Effector memory CD8-positive, alpha-beta T cell (primary cell): Measurements from ENCODE around the gene STK32C.

Source experiments
- ATAC-seq: fragments of 150-1000 bp; cut with Tn5 transposase; replicated peaks from 2 replicates; pipeline ENCODE4 v1.10.0; 2021; ENCODE audit warnings: mild to moderate bottlenecking, moderate library complexity
- DNase-seq, 3 experiments: peaks; one replicate each; pipeline ENCODE4 v3.0.0; 2021
- H3K27ac Mint-ChIP-seq, 2 donors: one replicate each; pipeline ENCODE4 v1.8.0; 2022; ENCODE audit warnings: mild to moderate bottlenecking in 2 of 2, mixed read lengths in 2 of 2, moderate library complexity in 2 of 2
- H3K27me3 Mint-ChIP-seq, 2 donors: one replicate each; pipeline ENCODE4 v1.8.0; 2022; ENCODE audit warnings: mixed read lengths in 2 of 2
- H3K36me3 Mint-ChIP-seq: one replicate; pipeline ENCODE4 v1.8.0; 2022; ENCODE audit warnings: mild to moderate bottlenecking, moderate library complexity, mixed read lengths; ENCODE audit not compliant: insufficient read depth
- H3K4me1 Mint-ChIP-seq, 2 donors: one replicate each; pipeline ENCODE4 v1.8.0; 2022; ENCODE audit warnings: low read depth in 2 of 2, mixed read lengths in 2 of 2
- H3K4me3 Mint-ChIP-seq, 2 donors: one replicate each; pipeline ENCODE4 v1.8.0; 2022; ENCODE audit warnings: mild to moderate bottlenecking in 2 of 2, mixed read lengths in 2 of 2, moderate library complexity in 2 of 2
- H3K9me3 Mint-ChIP-seq, 2 donors: one replicate each; pipeline ENCODE4 v1.8.0; 2022; ENCODE audit warnings: mixed read lengths in 2 of 2

Gene STK32C

GRCh38 chr10:132198381-132199181, 109.2 kb downstream of the STK32C start:
- DNase-seq (no peak), ATAC-seq (no peak)
- no peak overlapping the region for H3K27ac Mint-ChIP-seq
- H3K9me3 Mint-ChIP-seq, result no peaks in the 10 kb centered on the region
- H3K4me1 Mint-ChIP-seq, result no peaks in the 10 kb centered on the region
- peaks cover 0 to 14% of the 10 kb centered on the region in 2 donors for H3K27me3 Mint-ChIP-seq
- H3K4me3 Mint-ChIP-seq, result no peak overlapping the region
- peaks cover 3% of the 10 kb centered on the region for H3K36me3 Mint-ChIP-seq

- H3K27me3 Mint-ChIP-seq, result peaks cover 0 to 18% of the 10 kb centered on the region in 2 donors
- no peak overlapping the region for H3K27ac Mint-ChIP-seq
- no peak overlapping the region for H3K4me3 Mint-ChIP-seq
- no peaks in the 10 kb centered on the region for H3K4me1 Mint-ChIP-seq
- peaks cover 3% of the 10 kb centered on the region for H3K36me3 Mint-ChIP-seq
- no peak for ATAC-seq
- no peak for DNase-seq
- no peaks in the 10 kb centered on the region for H3K9me3 Mint-ChIP-seq
Measured at GRCh38 chr10:132198068-132198370, 109.7 kb downstream of the STK32C start.

DNA sequence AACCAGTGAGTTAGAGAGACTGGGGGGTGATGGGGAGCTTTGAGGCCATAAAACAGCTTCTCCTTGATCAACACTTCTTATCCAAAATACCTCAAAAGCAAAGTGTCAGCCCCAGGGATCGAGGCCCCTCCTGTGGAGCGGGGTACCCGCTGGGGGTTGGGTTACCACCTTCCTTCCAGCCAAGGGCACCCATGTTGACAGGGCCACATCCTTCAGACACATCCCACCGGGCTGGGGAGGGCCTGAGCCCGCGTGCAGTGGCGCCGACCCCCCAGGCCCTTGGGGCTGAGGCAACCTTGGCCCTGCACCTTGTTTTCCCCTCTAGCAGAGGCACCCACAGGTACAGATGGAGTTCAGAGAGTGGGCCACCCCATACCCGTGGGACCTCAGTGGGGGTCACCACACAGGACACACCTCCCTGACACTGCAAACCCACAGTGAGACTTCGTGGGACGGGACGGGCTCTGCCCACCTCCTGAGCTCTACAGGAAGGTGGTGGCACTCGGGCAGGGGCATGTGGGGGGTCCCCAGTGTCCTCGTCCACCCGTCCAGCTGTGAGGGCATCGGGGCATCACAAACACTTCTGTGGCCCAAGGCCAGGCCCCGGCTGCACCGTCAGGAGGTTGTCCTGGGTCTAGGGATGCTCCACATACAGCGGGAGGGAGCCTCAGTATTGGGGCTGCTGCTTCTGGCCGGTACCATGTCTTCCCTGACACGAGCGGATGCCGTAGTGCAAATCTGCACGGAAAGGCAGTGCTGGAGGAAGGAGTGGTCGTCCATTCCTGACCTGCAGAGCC, 110.3 kb downstream of the STK32C start:
- Mint-ChIP-seq H3K27me3 (peaks cover 0 to 23% of the 10 kb centered on the region in 2 donors), H3K9me3 (no peaks in the 10 kb centered on the region), H3K36me3 (peaks cover 3% of the 10 kb centered on the region), H3K27ac (no peak overlapping the region), H3K4me1 (no peaks in the 10 kb centered on the region), H3K4me3 (no peak overlapping the region)
- DNase-seq (no peak), ATAC-seq (no peak)

- Mint-ChIP-seq H3K4me1 (no peaks in the 10 kb centered on the region), H3K27me3 (peaks cover 0 to 25% of the 10 kb centered on the region in 2 donors), H3K27ac (no peak overlapping the region), H3K9me3 (no peaks in the 10 kb centered on the region), H3K4me3 (no peak overlapping the region), H3K36me3 (peaks cover 3% of the 10 kb centered on the region)
- no peak for DNase-seq
- ATAC-seq, result no peak
Measured at GRCh38 chr10:132196178-132197113, 111.3 kb downstream of the STK32C start.

DNA sequence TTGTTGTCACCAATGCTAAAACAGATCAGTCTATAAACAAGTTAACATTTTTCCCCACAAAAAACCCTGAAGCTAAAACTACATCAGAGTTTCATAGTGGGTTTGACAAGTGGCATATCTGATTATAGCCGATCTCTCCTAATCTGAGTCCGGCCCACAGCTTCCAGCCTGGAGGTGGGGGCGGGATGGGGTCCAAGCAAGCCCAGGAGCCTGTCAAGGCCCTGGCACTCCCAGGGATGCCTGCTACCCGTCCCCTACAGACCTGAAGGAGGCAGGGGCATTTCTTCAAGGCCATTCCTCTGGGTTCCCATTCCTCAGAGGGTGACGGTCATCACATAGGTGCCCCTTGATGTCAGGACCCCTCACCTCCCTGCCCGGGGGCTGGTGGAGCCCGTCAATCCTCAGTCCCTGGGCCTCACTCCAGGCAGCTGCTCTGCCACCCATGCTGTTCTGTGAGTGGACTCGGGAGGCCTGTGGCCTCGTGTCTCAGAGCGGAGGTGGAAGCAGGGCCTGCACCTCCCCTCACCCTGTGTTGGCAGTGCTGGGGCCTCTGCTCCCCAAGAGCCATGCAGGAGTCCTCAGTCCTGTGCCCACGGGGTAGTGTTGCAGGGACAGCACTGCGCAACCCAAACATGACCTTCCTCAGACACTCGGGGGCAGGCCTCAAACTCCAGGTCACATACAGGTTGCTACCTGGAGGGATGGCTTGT, 112.2 kb downstream of the STK32C start:
- DNase-seq (no peak), ATAC-seq (no peak)
- H3K36me3 Mint-ChIP-seq, result peaks cover 3% of the 10 kb centered on the region
- peaks cover 0 to 26% of the 10 kb centered on the region in 2 donors for H3K27me3 Mint-ChIP-seq
- H3K9me3 Mint-ChIP-seq, result no peaks in the 10 kb centered on the region
- H3K4me3 Mint-ChIP-seq, result no peak overlapping the region
- no peaks in the 10 kb centered on the region for H3K4me1 Mint-ChIP-seq
- H3K27ac Mint-ChIP-seq, result no peak overlapping the region

DNA sequence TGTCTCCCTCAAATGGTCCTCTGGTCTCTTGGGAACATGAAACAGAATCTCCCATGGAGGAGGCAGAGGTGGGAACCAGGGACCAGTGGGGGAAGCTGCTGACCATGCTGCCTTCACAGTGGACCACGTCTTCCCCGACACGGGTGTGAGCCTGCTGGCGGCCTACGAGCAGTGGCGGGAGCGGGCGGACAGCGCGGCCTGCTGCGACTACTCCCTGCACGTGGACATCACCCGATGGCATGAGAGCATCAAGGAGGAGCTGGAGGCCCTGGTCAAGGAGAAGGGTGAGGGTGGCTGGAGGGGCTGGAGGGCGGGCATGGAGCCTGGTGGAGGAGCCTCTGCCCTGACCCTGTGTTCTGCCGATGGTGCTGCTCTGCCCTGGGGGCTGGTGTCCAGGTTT, 113.0 kb downstream of the STK32C start:
- ATAC-seq, result no peak
- DNase-seq, result no peak
- no peaks in the 10 kb centered on the region for H3K9me3 Mint-ChIP-seq
- H3K27ac Mint-ChIP-seq, result no peak overlapping the region
- H3K4me1 Mint-ChIP-seq, result no peaks in the 10 kb centered on the region
- H3K27me3 Mint-ChIP-seq, result peaks cover 2 to 33% of the 10 kb centered on the region in 2 donors
- peaks cover 3% of the 10 kb centered on the region for H3K36me3 Mint-ChIP-seq
- H3K4me3 Mint-ChIP-seq, result no peak overlapping the region

DNA sequence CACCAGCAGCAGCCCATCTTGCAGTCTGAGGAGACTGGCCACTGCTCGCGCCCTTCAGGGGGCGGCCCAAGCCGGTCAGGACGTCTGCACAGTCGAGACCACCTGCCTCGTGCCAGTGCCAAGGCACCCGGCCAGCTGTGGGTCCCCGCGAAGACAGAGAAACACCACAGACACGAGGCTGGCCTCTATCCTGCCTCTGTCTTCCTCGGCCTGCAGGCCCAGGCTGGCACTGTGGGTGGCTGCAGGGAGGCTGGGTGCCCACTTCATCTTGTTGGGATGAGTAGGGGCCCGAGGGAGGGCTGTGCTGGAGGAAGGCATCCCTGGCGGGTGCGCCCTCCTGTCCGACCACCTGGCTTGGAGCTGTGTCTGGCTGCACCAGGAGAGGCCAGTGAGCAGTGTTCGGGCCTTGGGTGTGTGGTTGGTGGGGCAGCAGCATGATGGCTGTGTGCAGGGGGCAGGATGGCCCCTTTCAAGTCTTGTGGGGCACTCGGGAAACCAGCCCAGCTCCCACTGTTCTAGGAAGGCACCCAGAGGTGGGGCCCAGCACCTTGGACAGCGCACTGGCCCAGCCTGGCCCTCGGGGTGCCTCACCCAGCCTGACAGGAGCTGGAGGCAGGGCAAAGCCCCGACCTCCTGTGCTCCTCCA, 113.7 kb downstream of the STK32C start:
- Mint-ChIP-seq H3K4me1 (no peaks in the 10 kb centered on the region), H3K4me3 (no peak overlapping the region), H3K9me3 (no peaks in the 10 kb centered on the region), H3K27ac (no peak overlapping the region), H3K36me3 (peaks cover 3% of the 10 kb centered on the region), H3K27me3 (peaks cover 9 to 40% of the 10 kb centered on the region in 2 donors)
- DNase-seq (no peak), ATAC-seq (no peak)

DNA sequence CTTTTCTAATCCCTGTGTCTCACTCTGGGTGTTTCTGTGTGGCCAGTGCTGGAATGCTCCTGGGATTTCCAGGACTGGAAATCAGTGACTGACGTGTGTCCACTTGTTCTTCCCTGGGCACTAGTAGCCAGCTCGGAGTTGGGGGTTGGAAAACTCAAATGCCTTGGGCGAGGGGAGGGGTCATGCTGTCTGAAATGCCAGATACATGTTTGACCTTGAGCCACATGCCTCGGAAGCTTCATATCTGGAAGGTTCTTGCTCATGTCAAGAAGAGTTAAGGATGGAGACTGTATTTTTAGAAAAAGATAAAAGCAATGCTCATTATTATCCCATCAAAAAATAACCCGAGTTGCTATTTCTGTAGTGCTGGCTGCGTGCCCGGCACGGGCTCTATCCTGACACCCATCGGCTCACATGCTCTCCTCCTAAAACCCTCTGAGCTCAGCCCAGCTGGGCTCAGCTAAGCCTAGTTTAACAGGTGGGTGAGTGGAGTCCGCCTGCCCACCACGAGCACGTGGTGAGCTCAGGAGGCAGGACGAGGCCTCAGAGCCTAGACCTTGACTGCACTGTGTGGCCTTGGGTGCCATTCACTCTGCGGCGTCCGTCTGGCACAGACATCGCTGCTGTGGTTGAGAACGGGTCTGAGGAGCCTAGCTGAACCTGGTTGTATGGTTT, 114.6 kb downstream of the STK32C start:
- DNase-seq (no peak), ATAC-seq (no peak)
- no peaks in the 10 kb centered on the region for H3K9me3 Mint-ChIP-seq
- peaks cover 18 to 43% of the 10 kb centered on the region in 2 donors for H3K27me3 Mint-ChIP-seq
- no peaks in the 10 kb centered on the region for H3K4me1 Mint-ChIP-seq
- no peak overlapping the region for H3K27ac Mint-ChIP-seq
- H3K36me3 Mint-ChIP-seq, result peaks cover 3% of the 10 kb centered on the region
- H3K4me3 Mint-ChIP-seq, result no peak overlapping the region

DNA sequence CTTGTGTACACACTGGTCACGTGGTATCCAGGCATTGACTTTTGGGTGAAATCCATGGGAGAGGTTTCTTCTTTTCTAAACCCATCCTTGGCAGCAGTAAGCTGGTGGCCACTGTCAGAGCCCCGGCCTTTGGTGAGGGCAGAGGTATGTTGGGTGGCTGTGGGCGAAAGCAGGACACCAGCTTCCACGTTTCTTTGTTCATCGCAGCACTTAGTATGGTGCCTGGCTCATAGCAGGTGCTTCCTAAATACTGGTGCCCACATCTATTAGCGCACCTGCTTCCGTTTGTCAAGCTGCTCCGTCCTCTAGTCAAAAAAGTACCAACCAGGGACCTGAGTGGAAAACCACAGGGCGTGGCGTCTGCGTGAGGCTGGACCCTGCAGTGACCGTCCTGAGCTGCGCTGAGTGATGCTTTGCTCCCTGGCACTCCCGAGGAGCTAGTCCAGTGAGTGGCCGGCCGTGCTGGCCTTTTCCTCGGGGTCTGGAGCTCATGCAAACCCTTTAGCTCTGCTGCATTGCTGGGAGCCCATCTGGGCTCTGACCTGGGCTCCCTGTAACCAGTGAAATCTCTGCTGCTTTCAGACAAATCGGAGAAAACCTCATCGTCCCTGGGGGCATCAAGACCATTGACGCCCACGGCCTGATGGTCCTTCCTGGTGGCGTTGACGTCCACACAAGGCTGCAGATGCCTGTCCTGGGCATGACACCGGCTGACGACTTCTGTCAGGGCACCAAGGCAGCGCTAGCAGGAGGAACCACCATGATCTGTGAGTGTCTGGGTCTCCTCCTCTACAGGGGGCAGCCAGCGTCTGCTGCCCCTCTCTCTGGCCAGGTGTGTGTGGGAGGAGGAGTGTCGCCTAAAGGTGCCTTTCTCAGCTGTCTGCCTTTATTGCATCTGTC, 115.4 kb downstream of the STK32C start:
- peaks cover 0 to 2% of the 10 kb centered on the region in 2 donors for H3K4me1 Mint-ChIP-seq
- H3K27me3 Mint-ChIP-seq, result peaks cover 23 to 50% of the 10 kb centered on the region in 2 donors
- no peak overlapping the region for H3K27ac Mint-ChIP-seq
- no peak overlapping the region for H3K4me3 Mint-ChIP-seq
- H3K9me3 Mint-ChIP-seq, result no peaks in the 10 kb centered on the region
- no peak for ATAC-seq
- DNase-seq, result no peak
- peaks cover 9% of the 10 kb centered on the region for H3K36me3 Mint-ChIP-seq

DNA sequence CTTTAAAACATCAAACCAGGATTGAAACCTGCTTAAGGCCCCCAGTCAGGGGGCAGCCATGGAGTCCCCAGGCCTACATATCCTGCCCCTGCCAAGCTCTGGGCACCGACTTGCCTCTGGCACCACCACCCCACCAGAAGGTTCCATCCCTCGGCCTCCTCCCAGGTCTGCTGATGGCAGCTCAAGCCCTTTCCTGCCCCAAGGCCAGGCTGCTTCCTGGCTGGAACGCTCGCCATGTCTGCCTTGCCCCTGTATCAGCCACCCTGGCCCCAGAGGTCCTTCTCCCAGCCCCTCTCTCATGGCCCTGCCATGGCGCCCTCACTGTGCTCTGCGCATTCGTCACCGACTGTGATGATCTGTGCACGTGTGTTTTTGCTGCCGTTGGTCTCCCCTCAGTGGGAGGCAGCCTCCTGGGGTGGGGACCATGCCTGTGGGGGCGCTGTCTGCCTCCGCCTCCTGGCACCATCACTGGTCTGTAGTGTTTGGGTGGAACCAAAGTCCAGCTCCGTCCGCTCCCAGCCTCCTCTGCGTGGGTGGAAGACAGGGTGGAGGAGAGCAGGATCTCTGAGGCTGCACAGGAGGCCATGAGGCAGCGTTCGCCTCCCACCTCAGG, 117.8 kb downstream of the STK32C start:
- Mint-ChIP-seq H3K4me3 (no peak overlapping the region), H3K9me3 (no peaks in the 10 kb centered on the region)

GRCh38 chr10:132189016-132189415, 118.7 kb downstream of the STK32C start:
- ATAC-seq, result no peak
- Mint-ChIP-seq H3K4me1 (peaks cover 0 to 4% of the 10 kb centered on the region in 2 donors), H3K9me3 (no peaks in the 10 kb centered on the region), H3K36me3 (peaks cover 9% of the 10 kb centered on the region), H3K4me3 (no peak overlapping the region), H3K27ac (no peak overlapping the region), H3K27me3 (peaks cover 32 to 55% of the 10 kb centered on the region in 2 donors)
- no peak for DNase-seq

More for the DNA sequence above, 117.8 kb downstream of the STK32C start:
- H3K4me1 Mint-ChIP-seq, result peaks cover 0 to 2% of the 10 kb centered on the region in 2 donors
- no peak for DNase-seq
- H3K36me3 Mint-ChIP-seq, result peaks cover 9% of the 10 kb centered on the region
- H3K27me3 Mint-ChIP-seq, result peaks cover 27 to 54% of the 10 kb centered on the region in 2 donors
- no peak for ATAC-seq
- no peak overlapping the region for H3K27ac Mint-ChIP-seq
